Pancreas (tissue), 10 donors: ENCODE results near the gene KCNH1. TPM values are rescaled to one million over a fixed set of nuclear protein-coding genes. Genes with fewer than 3 reads are reported as not detected.

Source experiments
- ATAC-seq, 4 donors: fragments of 200-7000 bp; cut with Tn5 transposase; one replicate each; pipeline versions ENCODE4 v1.8.0 to v1.9.1; 2020; ENCODE audit warnings: mild to moderate bottlenecking in 4 of 4, moderate library complexity in 4 of 4
- DNase-seq, 6 donors: peaks; one replicate each; pipeline ENCODE4 v3.0.0-alpha.2; 2020
- FAIRE-seq: peaks from 2 replicates; lab custom pipeline; 2012; peaks lifted over from hg19 to GRCh38; lab: Jason Lieb, UNC
- H3K27ac ChIP-seq, 4 donors: fragments of 200-600 bp; sonication (generic); 1 replicate in 3 of 4; 2 replicates in 1 of 4; pipeline versions ENCODE4 v1.5.0 to v1.8.0; 2020
- H3K27me3 ChIP-seq, 4 donors: fragments of 200-600 bp; one replicate each; pipeline ENCODE4 v1.8.0; 2021
- H3K36me3 ChIP-seq, 3 donors: fragments of 200-600 bp; sonication (generic) in 1 of 3; one replicate each; pipeline versions ENCODE4 v1.5.0 to v1.8.0; 2020 to 2021
- H3K4me1 ChIP-seq, 3 donors: fragments of 200-600 bp; one replicate each; pipeline ENCODE4 v1.8.0; 2021
- H3K4me3 ChIP-seq, 4 donors: fragments of 200-600 bp; sonication (generic) in 2 of 4; one replicate each; pipeline versions ENCODE4 v1.5.0 to v1.8.0; 2020 to 2021
- H3K9me3 ChIP-seq, 4 donors: fragments of 200-600 bp; one replicate each; pipeline ENCODE4 v1.8.0; 2021
- WGBS, 2 donors: extraction: QIAGEN DNeasy Blood & Tissue Kit; methylation state at CpG; one replicate each; pipeline ENCODE4 v1.1.7; 2013; 5-methylcytosine and 5-hydroxymethylcytosine counted together
- intact Hi-C, 3 donors: fragments of 100-400 bp; cut with DNase I; formaldehyde crosslinking; loops; one replicate each; pipeline versions ENCODE4 v1.11.1 to v1.14.2; 2022
- polyA plus RNA-seq, 2 donors: library from polyadenylated mRNA; stranded (reverse); fragments of 200-250 nt; gene quantifications; one replicate each; pipeline ENCODE4 v1.2.3, GENCODE V29; 2013
- total RNA-seq, 6 donors: library from RNA; stranded (reverse); fragmentation: NEBNext Ultra II Directional in 4 of 6; extraction: Animal tissue kit (Norgen Biotek cat#: 25700) in 4 of 6; gene quantifications; one replicate each; pipeline versions ENCODE4 v1.2.1 to v1.2.4, GENCODE V29; 2021 to 2023
- TF ChIP-seq, protein P1 (sequence below), 4 donors: fragments of 200-600 bp; sonication (generic) in 3 of 4; IDR thresholded peaks; one replicate each; pipeline versions ENCODE4 v1.5.0 to v1.8.0; 2021; ENCODE audit warnings: antibody characterized with exemption in 4 of 4
- donor health status: healthy with polysubstance abuse.
- donor health status: DM: no; HTN: no; CAD: no; lungs with moderate emphysema.
- donor health status: DM: no; HTN: no; CAD: no.
- donor health status: control.
- donor health status: control.
- donor health status: Bipolar disorder and iron deficiency.
- donor health status: DM: yes; HTN: yes; CAD: no.
- donor health status: DM: no; HTN: no; CAD: no.
- donor health status: DM: no; HTN: no; CAD: no.
- donor health status: DM: yes; HTN: yes; CAD: no.

Gene KCNH1
- total and polyA plus RNA-seq, 8 donors = 0.24 to 0.61 (median 0.36) TPM

DNA sequence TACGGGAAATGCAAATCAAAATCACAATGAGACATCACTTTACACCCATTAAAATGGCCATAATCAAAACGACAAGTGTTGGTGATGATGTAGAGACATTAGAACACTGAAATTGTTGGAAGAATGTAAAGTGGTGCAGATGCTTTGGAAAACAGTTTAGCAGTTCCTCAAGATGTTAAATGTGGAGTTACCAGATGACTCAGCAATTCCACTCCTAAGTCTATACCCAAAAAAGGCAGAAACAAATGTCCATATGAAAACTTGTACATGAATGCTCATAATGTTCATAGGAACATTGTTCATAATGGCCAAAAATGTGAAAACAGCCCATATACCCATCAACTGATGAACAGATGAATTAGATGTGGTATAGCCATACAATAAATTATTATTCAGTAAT lies 267.4 kb downstream of the KCNH1 start:
- ATAC-seq (no peak), DNase-seq (no peak)
- TF ChIP-seq, protein P1, sequence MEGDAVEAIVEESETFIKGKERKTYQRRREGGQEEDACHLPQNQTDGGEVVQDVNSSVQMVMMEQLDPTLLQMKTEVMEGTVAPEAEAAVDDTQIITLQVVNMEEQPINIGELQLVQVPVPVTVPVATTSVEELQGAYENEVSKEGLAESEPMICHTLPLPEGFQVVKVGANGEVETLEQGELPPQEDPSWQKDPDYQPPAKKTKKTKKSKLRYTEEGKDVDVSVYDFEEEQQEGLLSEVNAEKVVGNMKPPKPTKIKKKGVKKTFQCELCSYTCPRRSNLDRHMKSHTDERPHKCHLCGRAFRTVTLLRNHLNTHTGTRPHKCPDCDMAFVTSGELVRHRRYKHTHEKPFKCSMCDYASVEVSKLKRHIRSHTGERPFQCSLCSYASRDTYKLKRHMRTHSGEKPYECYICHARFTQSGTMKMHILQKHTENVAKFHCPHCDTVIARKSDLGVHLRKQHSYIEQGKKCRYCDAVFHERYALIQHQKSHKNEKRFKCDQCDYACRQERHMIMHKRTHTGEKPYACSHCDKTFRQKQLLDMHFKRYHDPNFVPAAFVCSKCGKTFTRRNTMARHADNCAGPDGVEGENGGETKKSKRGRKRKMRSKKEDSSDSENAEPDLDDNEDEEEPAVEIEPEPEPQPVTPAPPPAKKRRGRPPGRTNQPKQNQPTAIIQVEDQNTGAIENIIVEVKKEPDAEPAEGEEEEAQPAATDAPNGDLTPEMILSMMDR (IDR thresholded peaks at IDR 0.05) = no peak

DNA sequence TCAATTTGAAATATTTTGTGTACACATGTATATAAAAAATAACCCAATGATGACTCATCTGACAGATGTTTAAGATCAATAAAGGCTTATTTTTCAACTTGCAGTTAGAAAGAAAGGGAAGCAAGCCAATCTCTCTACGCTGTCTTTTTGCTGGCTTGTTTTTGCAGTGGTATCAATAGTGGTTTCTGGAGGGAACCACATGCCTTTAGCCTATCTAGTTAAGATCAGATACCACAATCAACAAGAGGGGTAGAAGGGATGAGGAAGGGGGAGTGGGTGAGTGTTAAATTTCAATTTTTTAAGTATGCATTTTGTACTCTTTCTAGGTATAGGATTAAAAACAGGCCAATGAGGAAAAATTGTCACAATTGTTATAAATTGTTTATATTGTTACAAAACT lies 276.2 kb downstream of the KCNH1 start:
- intact Hi-C loops = no loop called here
- H3K27ac ChIP-seq = no peak overlapping the region
- no peaks in the 10 kb centered on the region for H3K27me3 ChIP-seq
- ATAC-seq (no peak), DNase-seq (no peak), FAIRE-seq (no peak)
- TF ChIP-seq, protein P1 (IDR thresholded peaks at IDR 0.05) = no peak
- H3K4me3 ChIP-seq = no peak overlapping the region
- H3K36me3 ChIP-seq = no peaks in the 10 kb centered on the region
- no peaks in the 10 kb centered on the region for H3K4me1 ChIP-seq
- H3K9me3 ChIP-seq = no peaks in the 10 kb centered on the region
- WGBS, 2 donors = 30 to 35% methylated on average over 1 of the region's 1 CpG

More for the DNA sequence above, 267.4 kb downstream of the KCNH1 start:
- no peak overlapping the region for H3K4me3 ChIP-seq
- no peak overlapping the region for H3K27ac ChIP-seq
- no peaks in the 10 kb centered on the region for H3K36me3 ChIP-seq
- FAIRE-seq = no peak
- H3K27me3 ChIP-seq = no peaks in the 10 kb centered on the region
- H3K9me3 ChIP-seq = no peaks in the 10 kb centered on the region
- intact Hi-C loops = no loop called here
- H3K4me1 ChIP-seq = no peaks in the 10 kb centered on the region
- 44 to 55% methylated on average over 2 of the region's 2 CpGs for WGBS, 2 donors

DNA sequence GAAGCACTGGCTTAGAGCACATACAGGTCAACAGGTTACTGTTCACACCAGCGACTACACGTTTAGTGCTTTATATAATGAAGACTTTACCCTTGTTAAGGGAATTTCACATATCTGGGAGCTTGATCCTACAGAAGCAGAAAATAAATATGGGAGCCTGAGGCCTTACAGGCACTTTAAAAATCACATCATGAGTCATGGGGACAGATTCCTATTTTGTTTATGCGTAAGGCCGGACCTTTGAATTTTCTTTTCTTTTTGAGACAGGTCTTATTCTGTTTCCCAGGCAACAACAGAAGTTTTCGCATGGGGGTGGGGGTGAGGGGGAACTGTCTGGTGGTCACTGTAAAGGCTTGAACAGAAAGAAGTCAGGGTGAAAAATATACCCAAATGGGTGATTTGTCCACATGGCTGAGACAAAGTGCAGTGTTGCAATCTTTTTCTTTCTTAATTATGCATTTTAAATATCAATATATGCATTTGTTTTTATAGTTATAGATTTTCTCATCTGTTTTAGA lies 276.7 kb downstream of the KCNH1 start:
- Histone ChIP-seq H3K36me3 (no peaks in the 10 kb centered on the region), H3K27ac (no peak overlapping the region), H3K27me3 (no peaks in the 10 kb centered on the region), H3K4me3 (no peak overlapping the region), H3K9me3 (no peaks in the 10 kb centered on the region), H3K4me1 (no peaks in the 10 kb centered on the region)
- 78 to 81% methylated on average over 5 of the region's 5 CpGs for WGBS, 2 donors
- ATAC-seq (no peak), DNase-seq (no peak), FAIRE-seq (no peak)
- intact Hi-C loops = no loop called here
- TF ChIP-seq, protein P1 (IDR thresholded peaks at IDR 0.05) = no peak

DNA sequence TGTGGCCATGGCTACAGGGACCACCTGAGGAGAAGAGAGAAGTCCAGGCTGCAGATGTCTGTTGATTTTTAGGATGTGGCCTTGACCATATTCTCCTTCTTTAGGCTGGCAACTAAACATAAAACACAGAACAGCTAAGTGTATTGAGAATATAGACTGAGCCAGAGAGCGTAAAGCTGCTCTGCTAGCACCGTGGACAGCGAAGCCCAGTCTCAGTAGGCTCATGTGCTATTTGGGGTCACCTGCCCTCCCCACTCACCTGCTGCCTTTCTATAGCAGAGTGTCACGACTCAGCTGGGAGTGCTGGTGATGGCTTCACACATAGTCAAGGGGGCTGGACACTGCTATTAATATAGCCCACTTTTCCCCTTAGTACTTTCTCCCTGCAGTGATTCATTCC lies 278.5 kb downstream of the KCNH1 start:
- DNase-seq (no peak), FAIRE-seq (no peak), ATAC-seq (no peak)
- TF ChIP-seq, protein P1 (IDR thresholded peaks at IDR 0.05) = no peak
- intact Hi-C loops = no loop called here
- WGBS, 2 donors = 41% methylated on average over 4 of the region's 4 CpGs
- Histone ChIP-seq H3K4me1 (no peaks in the 10 kb centered on the region), H3K9me3 (no peaks in the 10 kb centered on the region), H3K4me3 (no peak overlapping the region), H3K27me3 (no peaks in the 10 kb centered on the region), H3K27ac (no peak overlapping the region), H3K36me3 (no peaks in the 10 kb centered on the region)

DNA sequence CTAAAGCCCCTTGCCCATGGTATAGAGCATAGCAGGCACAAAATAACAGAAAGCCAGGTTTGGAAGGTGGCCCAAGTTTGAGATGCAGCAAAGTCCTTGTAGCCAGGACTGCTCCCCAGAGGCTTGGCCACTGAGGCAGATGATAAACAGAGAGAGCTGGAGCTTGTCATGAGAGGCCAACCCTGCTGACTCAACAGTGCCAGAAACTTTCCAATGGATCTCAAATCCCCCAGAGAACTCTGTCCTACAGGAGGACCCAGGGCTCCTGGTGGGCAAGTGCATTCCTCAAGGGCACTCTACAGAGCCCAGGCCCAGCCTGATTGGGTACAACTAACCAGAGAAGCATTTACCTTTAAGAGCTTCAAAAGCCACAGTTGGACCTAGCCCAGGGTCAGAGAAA lies 280.7 kb downstream of the KCNH1 start:
- no peak for DNase-seq
- Histone ChIP-seq H3K27me3 (no peaks in the 10 kb centered on the region), H3K36me3 (no peaks in the 10 kb centered on the region), H3K4me3 (no peak overlapping the region), H3K27ac (no peak overlapping the region), H3K9me3 (no peaks in the 10 kb centered on the region), H3K4me1 (no peaks in the 10 kb centered on the region)
- TF ChIP-seq, protein P1 (IDR thresholded peaks at IDR 0.05) = no peak
- no peak for ATAC-seq
- intact Hi-C loops = no loop called here
- FAIRE-seq = no peak
